IMR-90 (cell line): ENCODE results near the gene CCN5. TPM values are rescaled to one million over a fixed set of nuclear protein-coding genes. Genes with fewer than 3 reads are reported as not detected.

Experiments
- ATAC-seq: fragments of 200-7000 bp; cut with Tn5 transposase; 2 replicates; pipeline ENCODE4 v1.9.1; 2020; ENCODE audit warnings: low read depth, mild to moderate bottlenecking, moderate library complexity
- BruUV-seq: library from RNA; stranded (reverse); fragments of 400-500 nt; replicated peaks from 2 replicates; lab custom pipeline; 2021; lab: Mats Ljungman, UMichigan
- CTCF ChIA-PET: fragments of 300-600 bp; formaldehyde crosslinking; extraction: SDS; loops from one replicate; lab custom pipeline; 2021; ENCODE audit warnings: antibody characterized with exemption; lab: Yijun Ruan, JAX
- POLR2A ChIA-PET: fragments of 300-600 bp; sonication (Branson Sonifier 250); formaldehyde crosslinking; loops from one replicate; lab custom pipeline; 2022; ENCODE audit warnings: antibody characterized with exemption; ENCODE audit not compliant: unreplicated experiment; lab: Charles Lee
- DNase-seq: peaks from one replicate; pipeline ENCODE4 v3.0.0; 2013
- H2AFZ ChIP-seq: replicated peaks from 2 replicates; pipeline ENCODE3; 2013; ENCODE audit warnings: low read length, mild to moderate bottlenecking; ENCODE audit not compliant: poor library complexity
- H2AK5ac ChIP-seq: 2 replicates; pipeline ENCODE4 v1.6.1; 2013; ENCODE audit warnings: low read depth, low read length, inconsistent platforms
- H2AK9ac ChIP-seq: replicated peaks from 2 replicates; pipeline ENCODE3; 2013; ENCODE audit warnings: mild to moderate bottlenecking, low read depth, low read length, moderate library complexity; ENCODE audit not compliant: poor library complexity
- H2BK120ac ChIP-seq: 2 replicates; pipeline ENCODE4 v1.6.1; 2013; ENCODE audit warnings: low read depth, low read length, inconsistent platforms
- H2BK15ac ChIP-seq: 3 replicates; pipeline ENCODE4 v1.6.1; 2013; ENCODE audit warnings: low read depth, low read length, inconsistent platforms
- H2BK20ac ChIP-seq: 2 replicates; pipeline ENCODE4 v1.6.1; 2013; ENCODE audit warnings: low read depth, mild to moderate bottlenecking, inconsistent platforms, low read length, moderate library complexity
- H2BK5ac ChIP-seq: 2 replicates; pipeline ENCODE4 v1.6.1; 2013; ENCODE audit warnings: mild to moderate bottlenecking, low read depth, low read length, inconsistent platforms; ENCODE audit not compliant: poor library complexity, severe bottlenecking
- H3K14ac ChIP-seq: replicated peaks from 2 replicates; pipeline ENCODE4 v1.6.1; 2013; ENCODE audit warnings: low read depth, low read length, inconsistent platforms
- H3K18ac ChIP-seq: 2 replicates; pipeline ENCODE4 v1.6.1; 2013; ENCODE audit warnings: low read depth, low read length, control low read depth
- H3K23ac ChIP-seq: 2 replicates; pipeline ENCODE4 v1.6.1; 2013; ENCODE audit warnings: low read depth, low read length, inconsistent platforms
- H3K27ac ChIP-seq: 2 replicates; pipeline ENCODE4 v1.5.1; 2013; ENCODE audit warnings: mild to moderate bottlenecking, control low read depth, low read length; ENCODE audit not compliant: insufficient read depth
- H3K27me3 ChIP-seq: 2 replicates; pipeline ENCODE4 v1.6.1; 2013; ENCODE audit warnings: low read length; ENCODE audit not compliant: control insufficient read depth, insufficient read depth
- H3K36me3 ChIP-seq: 2 replicates; pipeline ENCODE4 v1.6.1; 2013; ENCODE audit warnings: low read length, mixed read lengths; ENCODE audit not compliant: control insufficient read depth, insufficient read depth
- H3K4ac ChIP-seq: 2 replicates; pipeline ENCODE4 v1.6.1; 2013; ENCODE audit warnings: low read depth, low read length, inconsistent platforms
- H3K4me1 ChIP-seq: 2 replicates; pipeline ENCODE4 v1.6.1; 2013; ENCODE audit warnings: low read length, mixed read lengths; ENCODE audit not compliant: control insufficient read depth, insufficient read depth
- H3K4me2 ChIP-seq: 2 replicates; pipeline ENCODE4 v1.6.1; 2013; ENCODE audit warnings: low read depth, mild to moderate bottlenecking, control low read depth, low read length, moderate library complexity
- H3K4me3 ChIP-seq: 2 replicates; pipeline ENCODE4 v1.5.1; 2013; ENCODE audit warnings: low read depth, mild to moderate bottlenecking, control low read depth, low read length, moderate library complexity; ENCODE audit not compliant: insufficient read depth
- H3K56ac ChIP-seq: 2 replicates; pipeline ENCODE4 v1.6.1; 2013; ENCODE audit warnings: low read length, inconsistent platforms; ENCODE audit not compliant: insufficient read depth; ENCODE audit errors: extremely low read depth
- H3K79me1 ChIP-seq, 2 experiments: 2 replicates each; pipeline ENCODE4 v1.6.1; 2013; ENCODE audit warnings: low read length in 2 of 2, inconsistent platforms in 1 of 2, low read depth in 1 of 2
- H3K9ac ChIP-seq: 2 replicates; pipeline ENCODE4 v1.6.1; 2013; ENCODE audit warnings: low read depth, low read length, control low read depth
- H3K9me1 ChIP-seq: 2 replicates; pipeline ENCODE4 v1.6.1; 2013; ENCODE audit warnings: low read length, inconsistent platforms; ENCODE audit not compliant: insufficient read depth
- H3K9me3 ChIP-seq: 2 replicates; pipeline ENCODE4 v1.6.1; 2013; ENCODE audit warnings: low read length; ENCODE audit not compliant: control insufficient read depth, insufficient read depth
- H4K20me1 ChIP-seq: 2 replicates; pipeline ENCODE4 v1.6.1; 2013; ENCODE audit warnings: low read length, inconsistent platforms; ENCODE audit not compliant: insufficient read depth
- H4K5ac ChIP-seq: 2 replicates; pipeline ENCODE4 v1.6.1; 2013; ENCODE audit warnings: mild to moderate bottlenecking, low read depth, low read length, control low read depth
- H4K8ac ChIP-seq, 2 experiments: 2 replicates each; pipeline ENCODE4 v1.6.1; 2013; ENCODE audit warnings: low read depth in 2 of 2, low read length in 2 of 2, control low read depth in 1 of 2, inconsistent platforms in 1 of 2
- H4K91ac ChIP-seq: 2 replicates; pipeline ENCODE4 v1.6.1; 2013; ENCODE audit warnings: low read depth, low read length, inconsistent platforms; ENCODE audit not compliant: insufficient read depth
- MAFK ChIP-seq: IDR thresholded peaks from 2 replicates; pipeline ENCODE4 v1.6.1; 2012; ENCODE audit warnings: low read depth, low read length, improper control_type of control experiment
- POLR2A ChIP-seq: IDR thresholded peaks from 2 replicates; pipeline ENCODE4 v1.6.1; 2012; ENCODE audit warnings: mild to moderate bottlenecking, low read depth, low read length
- RAD21 ChIP-seq: IDR thresholded peaks from 2 replicates; pipeline ENCODE4 v1.6.1; 2012; ENCODE audit warnings: low read length, improper control_type of control experiment
- WGBS, 2 experiments: methylation state at CpG; one replicate each; pipeline versions ENCODE4 v1.1.5 to v1.1.7; 2013; ENCODE audit warnings: missing lambda C conversion rate in 2 of 2; ENCODE audit not compliant: insufficient read length in 1 of 2; ENCODE audit errors: extremely low coverage in 2 of 2; 5-methylcytosine and 5-hydroxymethylcytosine counted together
- dilution Hi-C: fragments of 300-500 bp; cut with HindIII; formaldehyde crosslinking; loops from one replicate; pipeline ENCODE4 v1.14.3; 2018; ENCODE audit warnings: low sequenced_read_pairs; ENCODE audit not compliant: unreplicated experiment
- in situ Hi-C: fragments of 300-500 bp; cut with MboI; formaldehyde crosslinking; loops from 3 replicates; pipeline ENCODE4 v1.14.3; 2019; ENCODE audit warnings: low sequenced_read_pairs, inconsistent platforms, mixed read lengths
- intact Hi-C: fragments of 100-400 bp; cut with micrococcal nuclease; formaldehyde crosslinking; loops from 2 replicates; pipeline ENCODE4 v1.10.0; 2022
- polyA plus RNA-seq, 3 experiments: library from polyadenylated mRNA; depleted of rRNA; stranded (reverse); fragments of >200 nt; gene quantifications; 2 replicates each; pipeline ENCODE4 v1.2.3, GENCODE V29; 2012; ENCODE audit warnings: low replicate concordance in 1 of 3
- total RNA-seq: library from RNA; depleted of rRNA; stranded (reverse); fragments of >200 nt; gene quantifications from 2 replicates; pipeline ENCODE4 v1.2.3, GENCODE V29; 2012
- TF ChIP-seq, protein P1 (sequence below): conservative IDR thresholded peaks from 2 replicates; pipeline ENCODE4 v1.5.1; 2012; ENCODE audit warnings: mild to moderate bottlenecking, low read depth, low read length, improper control_type of control experiment

Gene CCN5
- total and polyA plus RNA-seq, 2 of the 4 experiments (the other 2 are of a cell fraction), result not detected

DNA sequence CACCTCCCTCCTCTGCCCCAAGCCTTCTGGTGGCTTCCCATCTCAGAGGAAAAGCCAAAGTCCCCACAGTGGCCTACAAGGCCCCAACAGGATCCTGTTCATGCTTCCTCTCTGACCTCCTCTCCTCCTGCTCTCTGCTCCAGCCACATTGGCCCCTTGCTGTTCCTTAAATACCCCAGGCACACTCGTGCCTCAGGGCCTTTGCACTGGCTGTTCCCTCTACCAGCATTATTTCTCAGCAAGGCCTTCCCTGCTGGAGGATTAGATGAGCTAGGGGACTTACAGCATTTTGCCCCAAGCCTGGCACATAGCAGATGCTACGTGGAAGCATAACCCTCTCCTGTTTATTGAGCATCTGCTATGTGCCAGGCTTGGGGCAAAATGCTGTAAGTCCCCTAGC is 7.8 kb downstream of the CCN5 start:
- Histone ChIP-seq H3K23ac (no peak overlapping the region), H2BK20ac (no peak overlapping the region), H3K4me1 (peaks cover 5% of the 10 kb centered on the region; the same call in 1 of the 2 replicates), H4K20me1 (no peaks in the 10 kb centered on the region; the same call in 1 of the 2 replicates), H2BK5ac (no peak overlapping the region), H3K79me1 (no peaks in the 10 kb centered on the region), H3K4ac (no peak overlapping the region), H4K8ac (no peak overlapping the region), H3K27ac (no peak overlapping the region), H3K14ac (no peak overlapping the region), H4K5ac (no peak overlapping the region; the same call in 1 of the 2 replicates), H2BK120ac (no peak overlapping the region; the same call in 1 of the 2 replicates), H4K91ac (0 out of 2 replicates have a peak overlapping the region, but pooled peaks have one; percentile 14), H2AK9ac (no peak overlapping the region), H3K4me2 (no peak overlapping the region), H2AFZ (no peak overlapping the region), H3K18ac (no peak overlapping the region), H3K56ac (no peak overlapping the region), H3K9ac (no peak overlapping the region), H2BK15ac (no peak overlapping the region), H3K9me3 (no peaks in the 10 kb centered on the region), H3K36me3 (no peaks in the 10 kb centered on the region), H3K27me3 (no peaks in the 10 kb centered on the region; the same call in 1 of the 2 replicates), H3K9me1 (peaks cover 5% of the 10 kb centered on the region; the same call in 1 of the 2 replicates), H3K4me3 (no peak overlapping the region), H2AK5ac (no peak overlapping the region)
- no peak for ATAC-seq
- no peak for TF ChIP-seq MAFK
- TF ChIP-seq, protein P1, sequence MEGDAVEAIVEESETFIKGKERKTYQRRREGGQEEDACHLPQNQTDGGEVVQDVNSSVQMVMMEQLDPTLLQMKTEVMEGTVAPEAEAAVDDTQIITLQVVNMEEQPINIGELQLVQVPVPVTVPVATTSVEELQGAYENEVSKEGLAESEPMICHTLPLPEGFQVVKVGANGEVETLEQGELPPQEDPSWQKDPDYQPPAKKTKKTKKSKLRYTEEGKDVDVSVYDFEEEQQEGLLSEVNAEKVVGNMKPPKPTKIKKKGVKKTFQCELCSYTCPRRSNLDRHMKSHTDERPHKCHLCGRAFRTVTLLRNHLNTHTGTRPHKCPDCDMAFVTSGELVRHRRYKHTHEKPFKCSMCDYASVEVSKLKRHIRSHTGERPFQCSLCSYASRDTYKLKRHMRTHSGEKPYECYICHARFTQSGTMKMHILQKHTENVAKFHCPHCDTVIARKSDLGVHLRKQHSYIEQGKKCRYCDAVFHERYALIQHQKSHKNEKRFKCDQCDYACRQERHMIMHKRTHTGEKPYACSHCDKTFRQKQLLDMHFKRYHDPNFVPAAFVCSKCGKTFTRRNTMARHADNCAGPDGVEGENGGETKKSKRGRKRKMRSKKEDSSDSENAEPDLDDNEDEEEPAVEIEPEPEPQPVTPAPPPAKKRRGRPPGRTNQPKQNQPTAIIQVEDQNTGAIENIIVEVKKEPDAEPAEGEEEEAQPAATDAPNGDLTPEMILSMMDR, result no peak
- no peak for TF ChIP-seq POLR2A
- TF ChIP-seq RAD21, result no peak
- dilution Hi-C loops (no loop called here), in situ Hi-C loops (no loop called here), intact Hi-C loops (no loop called here)
- no CpG with 5 or more reads among the region's 2 CpGs for WGBS, 2 experiments
- no TSS peak for BruUV-seq
- ChIA-PET POLR2A (no interaction called here), CTCF (interaction anchor here (0.6 kb wide), 1 partner anchor 1092 kb away, joined by 4 read pairs; no protein-coding TSS in a partner anchor)
- DNase-seq, result no peak
